ENCODE results near the gene TMEM258.

- TF ChIP-seq CTCF (conservative IDR thresholded peaks at IDR 0.05; ENCODE audit: low read depth, low read length) (no peak), RAD21 (IDR thresholded peaks at IDR 0.05; ENCODE audit: low read length) (no peak), POLR2A (IDR thresholded peaks at IDR 0.05; ENCODE audit: low read depth, low read length) (no peak), MXI1 (IDR thresholded peaks at IDR 0.05; ENCODE audit: borderline replicate concordance, low read depth, low read length) (no peak), CEBPB (IDR thresholded peaks at IDR 0.05; ENCODE audit: low read depth, low read length) (no peak), RFX5 (IDR thresholded peaks at IDR 0.05; ENCODE audit: low read depth, low read length) (no peak), SMC3 (IDR thresholded peaks at IDR 0.05; ENCODE audit: low read depth, low read length) (no peak), BHLHE40 (IDR thresholded peaks at IDR 0.05; ENCODE audit: low read depth, low read length) (no peak), MAFK (IDR thresholded peaks at IDR 0.05; ENCODE audit: low read depth, low read length) (no peak), NFE2L2 (IDR thresholded peaks at IDR 0.05; ENCODE audit: low read depth, low read length) (no peak), MAZ (IDR thresholded peaks at IDR 0.05; ENCODE audit: borderline replicate concordance, low read depth, low read length) (no peak), RCOR1 (IDR thresholded peaks at IDR 0.05; ENCODE audit: insufficient replicate concordance, low read length) (no peak), CHD1 (IDR thresholded peaks at IDR 0.05; ENCODE audit: low read depth, low read length) (no peak)
- TF ChIP-seq, protein P1, sequence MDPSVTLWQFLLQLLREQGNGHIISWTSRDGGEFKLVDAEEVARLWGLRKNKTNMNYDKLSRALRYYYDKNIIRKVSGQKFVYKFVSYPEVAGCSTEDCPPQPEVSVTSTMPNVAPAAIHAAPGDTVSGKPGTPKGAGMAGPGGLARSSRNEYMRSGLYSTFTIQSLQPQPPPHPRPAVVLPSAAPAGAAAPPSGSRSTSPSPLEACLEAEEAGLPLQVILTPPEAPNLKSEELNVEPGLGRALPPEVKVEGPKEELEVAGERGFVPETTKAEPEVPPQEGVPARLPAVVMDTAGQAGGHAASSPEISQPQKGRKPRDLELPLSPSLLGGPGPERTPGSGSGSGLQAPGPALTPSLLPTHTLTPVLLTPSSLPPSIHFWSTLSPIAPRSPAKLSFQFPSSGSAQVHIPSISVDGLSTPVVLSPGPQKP (IDR thresholded peaks at IDR 0.05; ENCODE audit: borderline replicate concordance, low read depth, low read length): no peak
Observed at GRCh38 chr11:61814247-61814957, 22.0 kb upstream of the TMEM258 start.

Measured in IMR-90 (cell line).